Measurements from ENCODE around the gene NFIA.
"Not testable (repeated sequence)": the region's sequence is repeated elsewhere in the genome, so short reads cannot be mapped to it uniquely, and the experiment has no call there.

The NFIA gene

DNA sequence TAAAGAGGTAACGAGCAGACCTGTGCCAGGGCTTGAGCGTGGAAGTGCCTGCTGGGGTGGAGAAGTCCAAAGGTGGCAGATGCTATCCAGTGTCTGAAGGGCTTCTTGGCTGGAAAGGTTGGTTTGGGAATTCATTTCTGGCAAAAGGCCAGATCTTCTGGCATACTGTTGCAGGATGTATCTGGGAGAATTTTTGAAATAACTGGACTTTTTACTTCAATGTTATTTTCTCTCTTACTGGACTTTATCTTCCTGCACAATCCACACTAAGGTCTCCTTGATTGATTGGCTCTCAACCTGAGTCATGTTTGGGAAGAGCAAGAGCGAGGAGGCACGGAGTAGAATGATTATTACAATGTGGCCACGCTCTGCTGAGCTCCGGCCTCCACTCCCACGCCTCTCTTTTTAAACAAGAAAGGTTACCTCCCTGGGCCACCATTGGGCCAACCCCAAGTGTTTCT is 364.2 kb downstream of the NFIA start:
- DNase-seq: no peak

DNA sequence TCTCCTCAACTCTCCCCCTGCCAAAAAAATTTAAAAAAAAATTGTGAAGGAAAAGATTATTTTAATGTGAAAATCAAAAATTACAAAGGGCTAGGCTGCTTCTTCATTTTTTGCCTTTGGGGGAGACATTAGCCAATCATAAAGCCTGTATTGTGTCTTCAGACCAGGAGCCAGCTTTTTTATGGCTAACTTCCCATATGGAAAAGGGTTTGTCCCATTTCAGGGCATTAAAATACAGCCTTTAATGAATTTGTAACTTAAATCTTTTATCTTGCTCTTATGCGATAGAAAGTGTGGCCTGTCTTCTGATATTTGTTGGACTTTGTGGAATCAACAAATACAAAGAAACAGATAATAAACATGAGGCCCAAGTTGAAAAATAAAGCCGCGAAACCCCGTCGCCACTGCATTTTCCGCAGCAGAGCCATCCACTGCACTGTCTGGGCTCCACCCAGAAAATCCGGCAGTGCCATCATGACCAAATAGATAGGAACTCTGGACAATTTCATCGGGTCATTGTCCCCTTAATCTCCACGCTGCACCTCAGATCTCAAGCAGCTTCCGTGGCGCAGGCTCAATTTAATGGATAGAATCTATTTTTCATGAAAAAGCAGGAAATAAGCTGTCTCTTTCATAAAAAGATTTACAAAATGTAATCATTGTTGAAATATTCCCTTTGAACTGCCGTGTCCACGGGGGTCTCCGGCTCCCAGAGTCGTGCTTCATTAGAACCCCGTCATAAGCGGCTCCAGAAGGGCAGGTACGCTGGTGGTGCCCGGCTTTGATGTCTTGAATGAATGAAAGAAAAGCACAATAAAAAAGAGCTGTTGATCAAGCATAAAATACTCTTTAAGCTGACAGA is 365.0 kb downstream of the NFIA start:
- DNase-seq: no peak

DNA sequence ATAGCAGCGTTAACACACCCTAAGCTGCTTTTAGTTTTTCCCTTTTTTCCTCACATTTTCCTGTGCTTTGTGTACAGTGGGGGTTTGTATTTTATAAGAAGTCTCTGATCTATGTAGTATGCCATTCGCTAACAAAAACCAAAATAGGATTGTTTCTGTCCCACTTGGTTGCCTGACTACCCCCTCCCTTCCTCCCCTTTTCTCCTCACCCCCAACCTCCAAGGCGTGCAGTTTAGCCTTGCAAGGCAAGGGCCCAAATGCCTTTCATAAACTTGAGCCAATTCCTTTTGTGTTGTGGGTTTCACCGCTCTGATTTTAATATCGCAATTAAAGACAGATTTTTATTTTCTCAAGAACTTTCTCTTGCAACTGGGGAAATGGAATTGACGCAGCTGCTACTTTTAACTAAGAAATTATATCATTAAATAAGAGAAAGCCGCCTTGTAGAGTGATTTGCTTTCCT is 365.6 kb downstream of the NFIA start:
- no peak for DNase-seq

DNA sequence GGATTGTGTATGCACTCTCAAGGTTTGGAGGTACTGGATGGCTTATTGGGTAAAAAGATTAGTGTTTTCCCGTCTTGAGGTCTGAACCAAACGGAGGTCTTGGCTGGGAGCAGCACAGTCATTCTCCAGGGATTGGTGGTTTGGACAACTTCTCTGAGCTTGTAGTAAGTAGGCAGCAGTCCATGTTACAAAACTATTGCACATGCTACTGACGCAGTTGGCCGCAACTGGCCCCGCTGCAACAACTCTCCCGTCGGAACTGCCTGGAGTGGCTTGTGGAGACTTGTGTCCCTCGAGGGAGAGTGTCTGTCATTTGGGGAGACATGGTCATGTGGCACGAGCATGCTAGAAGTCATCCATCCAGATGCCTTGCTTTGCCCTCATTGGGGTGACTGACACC is 366.6 kb downstream of the NFIA start:
- DNase-seq: no peak

DNA sequence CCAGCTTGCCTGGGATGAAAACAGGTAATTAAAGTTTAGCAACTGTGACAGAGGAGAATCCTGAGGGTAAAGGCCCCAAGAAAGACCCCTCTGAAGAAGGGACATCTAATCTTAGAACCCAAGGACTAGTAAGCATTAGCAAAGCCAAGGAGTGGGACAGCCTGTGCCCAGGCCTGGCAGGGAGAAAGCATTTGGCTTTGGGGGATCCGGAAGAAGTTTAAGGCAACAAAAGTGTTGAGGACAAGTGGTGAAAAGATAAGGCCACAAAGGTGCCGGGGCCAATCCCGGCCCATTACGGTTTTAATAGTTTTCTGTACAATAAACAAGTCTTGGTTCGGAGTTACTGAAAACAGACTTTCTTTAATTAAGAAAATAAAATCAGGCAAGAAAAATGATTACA is 367.0 kb downstream of the NFIA start:
- DNase-seq: no peak

DNA sequence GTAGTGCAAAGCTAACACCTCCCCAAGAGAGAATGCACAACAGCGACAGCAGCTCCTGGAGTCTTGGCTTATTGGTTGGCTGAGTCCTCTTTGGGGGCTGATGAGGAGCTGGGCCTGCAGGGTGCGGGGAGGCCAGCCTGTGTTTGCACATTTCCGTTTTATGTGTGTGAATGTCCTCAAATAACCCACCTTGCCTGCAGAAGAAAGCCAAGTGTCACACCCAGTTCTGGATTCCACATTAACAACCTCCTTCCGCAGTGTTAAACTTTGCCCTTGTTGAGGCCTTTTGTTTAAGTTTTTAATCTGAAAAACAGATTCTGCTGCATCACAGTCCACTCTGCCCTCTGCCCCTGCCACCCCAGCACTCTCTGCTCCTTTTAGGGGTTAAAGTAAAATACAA is 368.1 kb downstream of the NFIA start:
- no peak for DNase-seq

DNA sequence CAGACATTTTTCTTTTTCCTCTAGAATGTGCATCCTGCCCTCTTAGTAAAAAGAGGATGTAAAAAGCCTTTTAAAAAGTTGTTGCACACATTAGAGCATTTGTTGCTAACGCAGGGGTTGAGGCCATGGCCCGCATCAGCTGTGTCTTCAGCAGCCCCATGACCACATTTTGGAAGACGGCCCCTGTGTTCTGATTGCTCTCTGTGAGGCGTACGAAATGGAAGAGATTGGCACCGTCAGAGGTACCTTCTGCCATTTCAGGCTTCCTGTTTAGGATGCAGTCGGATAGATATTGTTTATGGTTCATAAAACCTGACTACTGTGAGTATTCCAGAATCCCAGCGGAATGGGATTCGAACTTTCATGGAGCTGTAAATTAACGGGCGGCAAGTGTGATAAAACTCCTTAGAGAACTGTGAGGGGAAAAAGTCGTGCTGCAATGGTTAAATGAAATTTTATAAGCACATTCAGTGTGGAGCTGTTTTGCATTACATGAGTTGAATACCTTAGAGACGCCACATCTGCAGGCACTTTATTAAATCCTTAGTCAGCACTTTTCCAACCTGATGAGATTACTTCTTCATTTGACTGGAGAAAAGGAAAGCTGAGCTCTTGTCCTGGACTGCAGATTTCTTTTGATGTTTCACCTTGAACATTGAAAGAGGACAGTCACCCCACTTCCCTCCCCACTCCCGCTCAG is 368.7 kb downstream of the NFIA start:
- no peak for DNase-seq

DNA sequence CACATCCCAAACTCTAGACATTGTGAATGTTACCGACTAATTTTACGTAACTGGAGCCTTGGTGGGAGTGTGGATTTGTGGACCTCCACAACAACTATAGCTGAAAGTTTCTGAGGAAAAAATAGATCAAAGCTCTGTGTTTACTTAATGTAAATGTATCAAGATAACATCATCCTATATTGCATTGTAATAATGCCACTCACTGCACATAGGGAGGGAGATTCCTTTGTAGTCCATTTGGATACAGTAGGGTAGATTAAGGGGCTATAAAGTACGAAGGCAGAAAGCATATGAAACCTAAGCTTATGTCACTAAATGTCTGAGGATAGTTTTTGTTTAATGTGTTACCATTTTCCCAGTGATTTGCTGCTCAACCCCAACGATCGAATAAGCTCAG is 369.2 kb downstream of the NFIA start:
- no peak for DNase-seq

DNA sequence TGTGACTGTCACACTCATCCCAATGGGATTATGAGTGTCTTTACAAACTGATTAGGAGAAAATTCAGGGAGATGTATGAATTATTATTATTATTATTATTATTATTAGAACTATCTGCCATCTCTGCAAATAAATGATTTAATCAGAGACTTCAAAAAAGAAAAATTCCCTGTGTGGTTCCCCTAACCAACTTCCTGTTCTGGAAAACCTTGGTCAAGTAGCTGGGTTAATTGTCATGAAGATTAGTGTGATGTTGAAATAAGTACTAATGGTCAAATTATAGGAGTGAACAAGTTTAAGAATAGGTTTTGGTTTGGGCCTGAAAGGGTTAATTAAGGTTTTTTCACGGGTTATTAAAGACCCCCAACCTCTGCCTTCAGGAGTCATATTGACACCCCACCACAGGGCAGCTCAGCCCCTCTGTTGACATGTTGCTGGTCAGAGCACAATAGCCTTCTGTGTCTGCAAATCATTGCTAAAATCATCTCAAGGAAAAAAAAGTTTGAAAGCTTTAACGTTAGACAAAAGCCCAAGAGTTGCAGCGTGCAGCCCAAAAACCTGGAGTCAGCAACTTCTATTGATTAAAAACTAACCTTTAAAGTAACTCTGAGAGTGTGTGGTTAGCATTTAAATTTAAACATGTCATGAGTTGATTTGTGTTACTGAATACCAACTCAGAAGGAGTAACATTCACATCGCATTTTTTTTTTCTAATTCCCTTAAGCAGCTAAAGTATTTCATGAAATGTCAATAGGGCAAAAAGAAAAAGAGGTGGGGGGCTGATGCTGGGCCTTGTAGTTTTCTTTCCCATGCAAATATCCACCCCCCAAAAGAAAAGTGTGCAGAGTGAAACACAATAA is 370.0 kb downstream of the NFIA start:
- DNase-seq: no peak

DNA sequence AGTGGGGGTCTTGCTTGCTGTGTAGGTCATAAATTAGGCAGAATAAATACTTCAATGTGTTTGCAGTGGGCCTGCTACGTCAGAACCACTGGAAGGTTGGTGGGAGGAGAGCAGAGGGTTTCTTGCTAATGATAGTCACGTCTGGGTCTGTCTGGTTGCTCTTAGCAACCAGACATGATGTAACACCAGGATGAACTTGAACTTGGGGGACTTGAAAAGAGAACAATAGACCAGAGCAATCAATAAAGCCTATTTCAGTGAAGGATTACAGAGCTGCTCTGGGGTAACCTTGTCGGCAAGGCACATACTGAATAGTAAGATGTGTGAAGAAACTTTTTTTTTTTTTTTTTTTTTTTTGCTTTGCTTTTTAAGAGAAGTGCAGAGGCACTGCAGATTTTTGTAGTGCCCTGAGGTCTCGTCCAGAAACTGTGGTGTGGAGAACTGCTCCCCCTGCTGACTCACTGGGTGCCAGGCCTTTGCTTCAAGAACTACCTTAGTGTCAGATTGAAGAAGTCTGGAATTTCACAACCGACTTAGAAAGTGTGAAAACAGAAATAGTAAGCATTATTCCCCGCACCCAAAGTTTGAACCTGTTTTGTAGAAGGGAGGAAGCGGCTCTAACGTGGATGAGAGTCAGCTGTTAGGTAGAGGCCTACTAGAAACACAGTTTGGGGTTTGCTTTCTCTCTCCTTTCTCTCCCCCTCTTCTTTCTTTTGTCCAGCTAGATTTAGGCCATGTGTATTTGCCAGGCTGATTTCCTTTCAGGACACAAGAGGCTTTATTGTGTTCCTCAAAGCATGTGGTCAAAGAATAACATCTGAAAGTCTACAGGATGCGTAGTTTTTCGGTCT is 371.0 kb downstream of the NFIA start:
- DNase-seq: peak; percentile 93 to 97

DNA sequence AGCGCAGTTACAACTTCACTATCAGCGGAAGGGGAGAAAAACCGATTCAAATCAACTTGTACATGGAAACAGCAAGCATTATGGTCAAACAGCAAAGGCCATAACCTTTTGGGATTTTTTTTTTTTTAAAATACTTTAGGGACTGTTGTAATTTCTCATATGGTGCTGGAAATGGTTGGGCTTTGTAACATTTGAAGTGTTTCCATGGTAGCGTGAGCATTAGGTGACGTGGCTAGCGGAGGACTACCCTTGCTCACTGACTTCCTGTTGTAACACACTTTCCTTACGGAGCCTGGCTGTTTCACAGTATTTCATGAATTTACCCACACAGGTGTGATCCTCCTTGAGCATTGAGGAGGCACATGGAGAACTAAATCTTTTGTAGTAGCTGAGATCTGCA is 373.0 kb downstream of the NFIA start:
- DNase-seq: no peak

DNA sequence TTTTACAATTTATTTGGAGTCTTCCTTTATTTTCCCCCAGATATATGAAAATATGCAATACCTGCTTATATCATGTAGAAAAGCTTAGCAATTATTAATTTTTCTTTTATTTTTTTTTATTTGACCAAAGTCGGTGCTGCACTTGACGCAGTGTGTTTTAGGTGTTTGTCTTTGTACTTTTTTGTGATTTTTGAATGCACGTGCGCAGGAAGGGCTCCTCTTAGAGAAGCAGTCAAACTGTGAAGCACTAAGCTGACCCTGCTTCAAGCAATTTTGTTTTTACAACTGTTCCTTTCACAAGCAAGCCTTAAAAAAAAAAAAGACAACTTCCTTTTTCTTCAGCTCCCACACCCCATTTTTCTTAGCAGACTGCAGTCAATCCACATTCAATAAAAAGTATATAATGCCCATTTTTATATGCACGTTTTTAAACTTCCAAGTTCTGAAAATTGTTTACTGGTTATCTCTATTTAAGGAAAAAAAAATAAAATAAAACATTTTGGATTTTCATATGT is 375.2 kb downstream of the NFIA start:
- no peak for DNase-seq

DNA sequence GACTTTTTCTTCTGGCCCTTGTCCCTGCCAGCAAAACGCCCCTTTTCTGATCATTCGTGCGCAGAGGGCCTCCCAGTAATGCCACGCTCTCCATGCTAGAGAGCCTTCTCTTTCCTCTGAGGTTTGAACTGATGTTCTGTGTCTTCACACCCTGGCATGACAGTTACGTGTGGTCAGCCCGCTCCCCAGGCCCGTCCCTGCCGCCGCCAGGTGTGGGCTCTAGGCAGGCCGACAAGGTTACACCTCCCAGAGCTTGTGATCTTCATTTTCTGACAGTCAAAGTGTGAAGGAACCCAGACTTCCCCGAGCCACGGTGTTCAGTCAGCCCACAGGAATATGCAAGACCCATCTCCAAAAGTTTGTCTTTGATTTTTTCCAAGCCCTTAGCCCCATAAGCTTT is 377.0 kb downstream of the NFIA start:
- DNase-seq: no peak

DNA sequence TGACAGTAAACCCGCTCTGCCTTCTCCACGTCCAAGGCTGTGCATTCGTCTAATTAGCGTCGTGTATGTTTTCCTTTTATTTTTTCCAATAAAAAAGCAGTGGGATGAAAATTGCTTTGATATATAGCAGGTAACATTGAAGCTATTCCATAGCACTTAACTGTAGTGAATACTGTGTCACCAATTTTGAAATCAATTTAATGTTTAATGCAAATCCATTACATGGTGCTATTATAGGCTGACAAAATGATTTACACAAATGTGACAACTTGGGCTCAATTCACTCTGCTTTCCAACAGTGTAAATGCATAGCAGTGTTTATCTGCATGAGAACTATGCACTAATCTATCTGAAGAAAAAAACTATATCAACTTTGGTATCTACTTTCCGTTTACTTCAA is 377.8 kb downstream of the NFIA start:
- no peak for DNase-seq

DNA sequence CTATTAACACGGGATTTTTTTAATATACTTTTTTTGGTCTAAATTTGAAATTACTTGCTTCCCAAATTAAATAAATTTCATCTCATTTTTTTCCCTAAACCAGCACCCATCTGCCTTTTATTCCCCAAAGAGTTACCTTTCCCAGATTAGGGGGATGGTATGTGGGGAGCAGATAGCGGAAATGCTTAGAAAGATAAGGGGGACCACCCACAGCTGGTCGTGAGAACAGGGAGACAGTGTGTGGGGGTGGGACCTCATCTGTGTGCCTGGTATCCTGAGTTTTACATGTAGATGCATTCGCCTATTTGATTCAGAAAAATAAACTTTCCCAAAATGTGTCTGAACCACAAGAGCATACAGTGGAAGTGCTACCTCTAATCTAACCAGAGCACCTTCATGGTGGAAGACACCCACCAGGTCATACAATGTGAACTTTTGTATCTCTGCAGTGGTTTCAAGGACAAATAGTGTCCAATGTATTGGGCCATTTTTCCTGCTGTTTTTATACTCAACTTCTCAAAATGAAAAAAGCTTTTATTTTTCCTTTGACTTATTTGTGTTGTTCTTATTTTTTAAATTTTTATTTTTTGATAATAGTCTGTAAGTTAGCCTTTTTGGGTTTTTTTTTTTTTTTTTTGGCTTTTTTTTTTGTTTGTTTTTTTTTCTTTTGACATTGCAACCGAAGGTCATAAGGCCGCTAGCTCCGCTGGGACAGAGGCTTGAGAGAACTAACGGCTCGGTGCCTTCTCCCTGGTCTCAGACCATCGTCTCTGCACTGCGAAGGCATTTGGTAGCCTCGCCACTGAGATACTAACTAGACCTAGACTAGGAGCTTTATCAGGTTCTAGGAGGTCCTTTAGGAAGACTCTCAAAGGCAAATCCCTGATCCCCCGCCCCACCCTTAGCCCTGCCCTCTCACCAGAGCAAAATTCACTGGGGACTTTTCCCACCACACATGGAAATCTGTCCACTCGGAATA is 379.3 kb downstream of the NFIA start:
- DNase-seq: no peak

DNA sequence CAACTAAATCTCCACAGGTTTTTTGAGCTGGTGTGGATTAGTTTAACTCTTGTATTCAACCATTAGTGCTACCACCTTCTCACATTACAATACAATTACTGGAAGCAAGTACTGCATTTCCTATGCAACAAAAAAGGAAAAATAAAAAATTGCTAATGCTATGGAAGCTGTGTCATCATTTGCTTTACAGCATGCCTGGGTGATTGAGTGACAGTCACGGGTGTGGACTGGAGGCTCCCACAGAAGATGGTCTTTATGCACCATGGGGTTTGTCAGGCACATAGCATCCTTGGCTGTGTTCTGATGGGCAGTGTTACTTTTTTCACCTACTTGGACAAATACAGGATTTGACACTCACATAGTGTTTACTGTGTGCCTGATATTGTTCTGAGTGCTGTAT is 380.3 kb downstream of the NFIA start:
- no peak for DNase-seq

DNA sequence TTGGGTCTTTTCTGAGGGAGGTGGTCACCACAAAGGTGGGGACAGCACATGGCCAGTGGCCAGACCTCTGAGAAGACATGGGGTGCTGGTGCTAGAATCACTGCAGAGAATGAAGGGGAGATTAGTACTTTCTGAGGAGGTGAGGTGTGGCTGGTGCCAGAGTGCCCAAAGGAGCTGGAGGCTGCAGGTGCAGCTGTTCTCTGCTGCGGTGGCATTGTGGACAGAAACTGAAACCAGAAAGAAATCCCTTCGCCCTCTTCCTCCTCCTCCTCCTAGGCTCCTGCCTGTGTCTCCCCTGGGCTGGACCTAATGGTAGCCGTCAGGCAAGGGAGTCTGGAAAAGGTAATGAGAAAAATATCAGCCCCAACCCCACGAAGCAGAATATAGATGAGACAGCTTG is 380.9 kb downstream of the NFIA start:
- DNase-seq: no peak

DNA sequence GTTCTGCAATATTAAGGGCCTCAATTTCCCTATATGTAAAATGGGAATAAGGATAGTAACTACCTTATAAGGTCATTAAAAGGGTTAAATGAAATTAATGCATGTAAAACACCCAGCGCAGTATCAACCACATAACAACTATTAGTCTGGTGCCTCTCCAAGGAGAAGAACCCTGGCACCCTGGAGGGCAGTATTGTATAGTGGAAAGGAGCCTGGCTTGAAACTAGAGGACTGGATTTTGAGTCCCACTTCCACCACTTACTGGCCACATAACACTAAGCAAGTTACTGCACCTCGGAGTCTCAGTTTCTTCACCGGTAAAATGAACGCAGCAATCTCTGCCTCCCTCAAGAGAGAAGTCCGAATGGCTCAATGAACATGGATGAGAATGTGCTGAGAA is 385.5 kb downstream of the NFIA start:
- not testable (repeated sequence) for DNase-seq

DNA sequence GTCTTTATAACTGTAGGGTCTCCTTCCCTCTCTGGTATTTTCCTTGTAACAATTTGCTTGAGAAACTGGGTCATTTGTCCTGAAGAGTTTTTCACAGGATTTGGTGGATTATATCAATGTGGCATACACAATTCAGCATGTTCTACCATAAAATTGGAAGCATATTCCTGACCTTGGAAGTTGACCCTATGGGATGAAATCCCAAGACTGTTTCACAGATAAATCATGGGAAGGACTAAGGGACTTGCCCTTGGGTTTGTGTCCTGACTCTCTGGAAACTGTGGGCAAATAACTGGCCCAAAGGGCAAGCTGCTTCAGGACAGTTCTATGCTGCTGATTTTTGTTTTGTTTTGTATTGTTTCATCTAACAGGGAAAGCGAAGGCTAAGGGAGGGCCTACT is 387.0 kb downstream of the NFIA start:
- no peak for DNase-seq

DNA sequence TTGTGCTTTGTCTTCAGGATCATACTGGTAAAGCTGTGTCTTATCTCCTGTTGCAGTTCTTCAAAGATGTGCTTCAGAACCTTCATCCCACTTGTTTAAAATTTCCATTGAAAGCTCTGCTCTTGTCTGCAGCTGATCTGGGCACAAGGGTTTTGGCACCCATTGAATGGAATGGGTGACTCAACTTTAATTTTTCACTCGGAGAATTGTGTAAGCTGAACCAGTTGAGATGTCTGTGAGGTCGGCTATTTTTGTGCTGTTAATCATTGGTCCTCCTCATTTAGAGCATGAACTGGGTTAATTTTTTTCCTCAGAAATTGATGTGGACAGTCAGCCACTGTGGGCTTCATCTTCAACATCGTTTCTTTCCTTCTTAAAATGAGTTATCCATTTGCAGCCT is 390.5 kb downstream of the NFIA start:
- DNase-seq: no peak

DNA sequence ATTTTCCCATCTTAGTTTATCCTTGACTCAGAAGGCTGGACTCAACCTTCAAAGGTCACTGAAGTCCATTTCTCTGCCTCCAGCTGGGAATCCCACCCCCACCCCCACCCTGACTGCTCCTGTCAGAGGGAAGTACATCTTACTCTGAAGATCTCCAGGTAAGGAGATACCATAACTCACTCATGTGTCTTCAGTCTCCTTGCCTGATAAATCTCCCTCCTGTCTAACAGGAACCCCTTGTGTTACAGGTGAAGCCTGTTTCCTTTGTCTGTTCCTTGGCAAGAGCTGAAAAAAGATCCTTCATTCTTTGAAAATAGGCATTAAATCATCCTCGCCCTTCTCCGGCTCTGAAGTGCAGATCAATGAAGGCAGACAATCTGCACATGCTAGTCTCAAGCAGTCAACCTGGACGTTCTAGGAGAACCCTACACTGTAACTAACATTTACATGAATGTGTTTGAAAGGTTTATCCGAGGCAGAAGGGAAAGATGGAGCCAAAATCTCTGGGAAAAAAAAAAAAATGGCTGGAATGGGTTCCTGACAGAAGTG is 392.0 kb downstream of the NFIA start:
- DNase-seq: no peak

Measured in SHP77 (cell line).